Measurements from ENCODE around the gene TCF12.
"Not testable (repeated sequence)": the region's sequence is repeated elsewhere in the genome, so short reads cannot be mapped to it uniquely, and the experiment has no call there.

GRCh38 chr15:57007797-57008196, 89.4 kb downstream of the TCF12 start:
- not testable (repeated sequence) for TF ChIP-seq CTCF (conservative IDR thresholded peaks at IDR 0.05; ENCODE audit: low read length); EZH2phosphoT487 (IDR thresholded peaks at IDR 0.05; ENCODE audit: borderline replicate concordance)
